DOHH2 (cell line): ENCODE measurements around the gene COPS2.

Source experiments
- H3F3A ChIP-seq: fragments of 200-600 bp; sonication (generic), shearing (Covaris generic); 2 replicates; pipeline ENCODE4 v1.6.0; 2016; ENCODE audit warnings: antibody characterized with exemption, mild to moderate bottlenecking; ENCODE audit not compliant: control insufficient read depth, insufficient read depth
- H3K27ac ChIP-seq: fragments of 200-600 bp; sonication (generic); 2 replicates; pipeline ENCODE4 v1.5.1; 2014; ENCODE audit warnings: low read depth, mild to moderate bottlenecking, low read length, moderate library complexity
- H3K27me3 ChIP-seq: fragments of 200-600 bp; sonication (generic); 2 replicates; pipeline ENCODE4 v1.6.1; 2014; ENCODE audit warnings: mild to moderate bottlenecking, low read length, mixed read lengths; ENCODE audit not compliant: control insufficient read depth
- H3K36me3 ChIP-seq: fragments of 200-600 bp; sonication (generic); 2 replicates; pipeline ENCODE4 v1.6.1; 2014; ENCODE audit warnings: mild to moderate bottlenecking, low read length, moderate library complexity, mixed read lengths; ENCODE audit not compliant: control insufficient read depth
- H3K4me1 ChIP-seq: fragments of 200-600 bp; sonication (generic); 2 replicates; pipeline ENCODE4 v1.6.1; 2014; ENCODE audit warnings: mild to moderate bottlenecking, low read length, mixed read lengths; ENCODE audit not compliant: control insufficient read depth
- H3K4me2 ChIP-seq: fragments of 200-600 bp; sonication (generic); 2 replicates; pipeline ENCODE4 v1.6.0; 2014; ENCODE audit warnings: mild to moderate bottlenecking, low read length, moderate library complexity
- H3K4me3 ChIP-seq: fragments of 200-600 bp; sonication (generic); 2 replicates; pipeline ENCODE4 v1.5.1; 2014; ENCODE audit warnings: mild to moderate bottlenecking, low read length, mixed read lengths
- H3K79me2 ChIP-seq: fragments of 200-600 bp; sonication (generic); 2 replicates; pipeline ENCODE4 v1.6.1; 2014; ENCODE audit warnings: mild to moderate bottlenecking, low read length, mixed read lengths; ENCODE audit not compliant: control insufficient read depth
- H3K9me2 ChIP-seq: fragments of 200-600 bp; sonication (generic); replicated peaks from 2 replicates; pipeline ENCODE4 v1.6.1; 2014; ENCODE audit warnings: mild to moderate bottlenecking, low read length, mixed read lengths; ENCODE audit not compliant: control insufficient read depth
- H3K9me3 ChIP-seq: fragments of 200-600 bp; sonication (generic); 2 replicates; pipeline ENCODE4 v1.6.1; 2014; ENCODE audit warnings: antibody characterized with exemption, low read length, mixed read lengths; ENCODE audit not compliant: control insufficient read depth, insufficient read depth
- H4K20me1 ChIP-seq: fragments of 200-600 bp; sonication (generic); 2 replicates; pipeline ENCODE4 v1.6.0; 2014; ENCODE audit warnings: low read depth, mild to moderate bottlenecking, antibody characterized with exemption, low read length, moderate library complexity; ENCODE audit not compliant: control insufficient read depth, insufficient read depth
- EZH2phosphoT487 ChIP-seq: fragments of 200-600 bp; sonication (generic); IDR thresholded peaks from 2 replicates; pipeline ENCODE4 v1.6.1; 2017; ENCODE audit warnings: borderline replicate concordance, mild to moderate bottlenecking, antibody characterized with exemption, low read length, moderate library complexity, mixed read lengths
- TF ChIP-seq, protein P1 (sequence below): fragments of 200-600 bp; sonication (generic); IDR thresholded peaks from one replicate; pipeline ENCODE4 v1.5.1; 2014; ENCODE audit warnings: antibody characterized with exemption, mild to moderate bottlenecking, low read depth, low read length; ENCODE audit not compliant: poor library complexity, severe bottlenecking

COPS2 gene

DNA sequence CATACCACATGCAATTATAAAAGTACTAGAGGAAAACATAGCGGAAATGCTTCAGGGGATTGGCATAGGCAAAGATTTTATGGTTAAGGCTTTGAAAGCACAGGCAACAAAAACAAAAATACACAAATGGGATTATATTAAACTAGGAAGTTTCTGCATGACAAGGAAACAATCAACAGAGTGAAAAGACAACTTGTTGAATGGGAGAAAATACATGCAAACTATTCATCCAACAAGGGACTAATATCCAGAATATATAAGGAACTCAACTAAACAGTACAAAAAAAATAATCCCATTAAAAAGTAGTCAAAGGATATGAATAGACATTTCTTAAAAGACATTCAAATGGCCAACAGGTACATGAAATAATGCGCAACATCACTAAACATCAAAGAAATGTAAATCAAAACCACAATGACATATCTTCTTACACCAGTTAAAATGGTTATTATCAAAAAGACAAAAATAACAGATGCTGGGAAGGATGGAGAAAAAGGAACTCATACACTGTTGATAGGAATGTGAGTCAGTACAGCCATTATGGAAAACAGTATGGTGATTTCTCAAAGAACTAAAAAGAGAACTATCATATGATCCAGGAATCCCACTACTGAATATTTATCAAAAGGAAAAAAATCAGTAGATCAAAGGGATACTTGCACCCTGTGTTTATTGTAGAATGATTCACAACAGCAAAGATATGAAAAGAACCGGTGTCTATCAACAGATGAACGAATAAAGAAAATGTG is 39.1 kb downstream of the COPS2 start:
- Histone ChIP-seq H3F3A (peaks cover 3% of the 10 kb centered on the region; the same call in 1 of the 2 replicates), H3K4me3 (no peak overlapping the region), H3K36me3 (peaks cover 25% of the 10 kb centered on the region), H4K20me1 (no peaks in the 10 kb centered on the region), H3K9me2 (no peaks in the 10 kb centered on the region), H3K27ac (no peak overlapping the region), H3K4me2 (no peak overlapping the region), H3K27me3 (no peaks in the 10 kb centered on the region), H3K79me2 (no peaks in the 10 kb centered on the region), H3K4me1 (no peaks in the 10 kb centered on the region), H3K9me3 (no peaks in the 10 kb centered on the region; the same call in 1 of the 2 replicates)
- TF ChIP-seq, protein P1, sequence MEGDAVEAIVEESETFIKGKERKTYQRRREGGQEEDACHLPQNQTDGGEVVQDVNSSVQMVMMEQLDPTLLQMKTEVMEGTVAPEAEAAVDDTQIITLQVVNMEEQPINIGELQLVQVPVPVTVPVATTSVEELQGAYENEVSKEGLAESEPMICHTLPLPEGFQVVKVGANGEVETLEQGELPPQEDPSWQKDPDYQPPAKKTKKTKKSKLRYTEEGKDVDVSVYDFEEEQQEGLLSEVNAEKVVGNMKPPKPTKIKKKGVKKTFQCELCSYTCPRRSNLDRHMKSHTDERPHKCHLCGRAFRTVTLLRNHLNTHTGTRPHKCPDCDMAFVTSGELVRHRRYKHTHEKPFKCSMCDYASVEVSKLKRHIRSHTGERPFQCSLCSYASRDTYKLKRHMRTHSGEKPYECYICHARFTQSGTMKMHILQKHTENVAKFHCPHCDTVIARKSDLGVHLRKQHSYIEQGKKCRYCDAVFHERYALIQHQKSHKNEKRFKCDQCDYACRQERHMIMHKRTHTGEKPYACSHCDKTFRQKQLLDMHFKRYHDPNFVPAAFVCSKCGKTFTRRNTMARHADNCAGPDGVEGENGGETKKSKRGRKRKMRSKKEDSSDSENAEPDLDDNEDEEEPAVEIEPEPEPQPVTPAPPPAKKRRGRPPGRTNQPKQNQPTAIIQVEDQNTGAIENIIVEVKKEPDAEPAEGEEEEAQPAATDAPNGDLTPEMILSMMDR = no peak
- TF ChIP-seq EZH2phosphoT487 = no peak

DNA sequence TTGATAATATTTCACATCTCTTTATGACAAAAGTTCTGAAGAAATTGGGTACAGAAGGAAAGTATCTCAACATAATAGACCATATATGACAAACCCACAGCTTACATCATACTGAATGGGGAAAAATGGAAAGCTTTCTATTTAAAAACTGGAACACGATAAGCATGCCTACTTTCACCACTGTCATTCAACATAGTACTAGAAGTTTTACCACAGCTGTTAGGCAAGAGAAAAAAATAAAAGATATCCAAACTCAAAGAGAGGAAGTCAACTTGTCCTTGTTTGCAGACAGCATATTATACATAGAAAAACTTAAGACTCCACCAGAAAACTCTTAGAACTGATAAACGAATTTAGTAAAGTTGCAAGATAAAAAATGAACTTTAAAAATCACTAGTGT is 40.3 kb downstream of the COPS2 start:
- peaks cover 30% of the 10 kb centered on the region for H3K36me3 ChIP-seq

DNA sequence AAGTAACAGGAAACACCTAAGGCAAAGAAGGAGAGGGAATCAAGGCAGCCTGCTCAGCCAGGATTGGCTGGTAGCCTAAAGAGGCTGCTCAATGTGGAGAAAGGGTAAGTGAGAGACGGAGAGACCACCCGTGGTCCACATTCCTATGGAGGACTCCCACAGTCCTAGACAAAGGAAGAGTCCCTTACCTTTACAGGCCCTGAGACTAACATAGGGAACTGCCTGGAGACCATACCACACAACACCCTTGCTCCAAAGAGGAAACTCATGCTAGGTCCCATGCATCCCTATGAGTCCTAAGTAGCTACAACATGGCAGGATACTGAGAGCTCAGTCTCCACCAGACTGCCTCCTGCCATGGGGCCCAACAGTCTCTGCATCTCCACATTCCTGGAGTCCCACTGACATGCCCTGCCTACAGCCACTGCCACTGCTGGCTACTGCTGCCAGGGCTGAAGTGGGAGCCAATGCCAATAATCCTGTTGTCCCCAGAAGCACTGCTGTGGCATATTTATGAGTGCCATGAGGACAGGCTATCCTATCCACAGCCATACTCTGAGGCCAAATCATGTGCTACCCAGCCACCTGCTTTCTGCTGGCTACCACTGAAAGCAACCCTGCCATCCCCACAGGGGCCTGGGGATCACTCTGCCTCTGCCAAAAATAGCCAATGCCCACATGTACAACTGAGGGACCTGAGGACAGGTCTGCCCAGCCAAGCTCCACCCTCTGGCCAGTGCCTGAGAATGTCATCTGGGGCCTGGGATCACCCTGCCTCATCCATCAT is 45.0 kb downstream of the COPS2 start:
- Histone ChIP-seq H3F3A (no peaks in the 10 kb centered on the region), H3K79me2 (no peaks in the 10 kb centered on the region), H4K20me1 (no peaks in the 10 kb centered on the region), H3K27me3 (no peaks in the 10 kb centered on the region), H3K27ac (no peak overlapping the region), H3K9me3 (no peaks in the 10 kb centered on the region; the same call in 1 of the 2 replicates), H3K36me3 (peaks cover 36% of the 10 kb centered on the region), H3K9me2 (no peaks in the 10 kb centered on the region), H3K4me1 (no peaks in the 10 kb centered on the region), H3K4me2 (no peak overlapping the region), H3K4me3 (no peak overlapping the region)
- TF ChIP-seq, protein P1 = no peak
- TF ChIP-seq EZH2phosphoT487 = no peak

More for the DNA sequence above, 40.3 kb downstream of the COPS2 start:
- no peaks in the 10 kb centered on the region for H3K79me2 ChIP-seq
- no peak overlapping the region for H3K27ac ChIP-seq
- no peaks in the 10 kb centered on the region for H3F3A ChIP-seq
- no peak overlapping the region for H3K4me3 ChIP-seq
- no peaks in the 10 kb centered on the region for H4K20me1 ChIP-seq
- no peak for TF ChIP-seq EZH2phosphoT487
- TF ChIP-seq, protein P1 = no peak
- no peak overlapping the region for H3K4me2 ChIP-seq
- no peaks in the 10 kb centered on the region for H3K9me2 ChIP-seq
- H3K9me3 ChIP-seq = no peaks in the 10 kb centered on the region; the same call in 1 of the 2 replicates
- no peaks in the 10 kb centered on the region for H3K4me1 ChIP-seq
- no peaks in the 10 kb centered on the region for H3K27me3 ChIP-seq
